NK-92 treated with Interleukin-12 subunit alpha and Interleukin-12 subunit beta, amount 100 ng/mL, for 24 hours (cell line): ENCODE results near the gene TMEM134.
"Not testable (repeated sequence)": the region's sequence is repeated elsewhere in the genome, so short reads cannot be mapped to it uniquely, and the experiment has no call there.

Experiments
- DNase-seq: peaks from one replicate; lab custom pipeline; 2025; lab: John Stamatoyannopoulos, UW

Gene TMEM134

GRCh38 chr11:67485873-67486361 lies 16.9 kb upstream of the TMEM134 start:
- peak; percentile 59 for DNase-seq

- no peak for DNase-seq
Measured at GRCh38 chr11:67484847-67485311, 15.8 kb upstream of the TMEM134 start.

GRCh38 chr11:67483831-67484665 lies 15.0 kb upstream of the TMEM134 start:
- no peak for DNase-seq

- peak; percentile 94 for DNase-seq
Measured at GRCh38 chr11:67482827-67483798, 14.1 kb upstream of the TMEM134 start, which contains the start of gene AIP. Gene AIP (plus strand): TSS chr11:67483026. CDS start chr11:67483159, 133 bp downstream.

- DNase-seq: no peak
Measured at GRCh38 chr11:67482275-67482826, 13.3 kb upstream of the TMEM134 start.

GRCh38 chr11:67477344-67478050 lies 8.4 kb upstream of the TMEM134 start:
- DNase-seq: not testable (repeated sequence)

- not testable (repeated sequence) for DNase-seq
Measured at GRCh38 chr11:67476692-67477091, 7.6 kb upstream of the TMEM134 start.

- DNase-seq: no peak
Measured at GRCh38 chr11:67472882-67473281, 3.8 kb upstream of the TMEM134 start.

GRCh38 chr11:67470337-67471002 lies 1.4 kb upstream of the TMEM134 start:
- no peak for DNase-seq

- no peak for DNase-seq
Measured at GRCh38 chr11:67469508-67469811, 409 bp upstream of the TMEM134 start.

- no peak for DNase-seq
Measured at GRCh38 chr11:67468456-67468758, 644 bp downstream of the TMEM134 start.

- DNase-seq: no peak
Measured at GRCh38 chr11:67468056-67468455, 995 bp downstream of the TMEM134 start.

GRCh38 chr11:67466962-67467771 lies 1.9 kb downstream of the TMEM134 start:
- DNase-seq: no peak

GRCh38 chr11:67466367-67466766 lies 2.7 kb downstream of the TMEM134 start:
- DNase-seq: no peak

- DNase-seq: not testable (repeated sequence)
Measured at GRCh38 chr11:67465530-67465929, 3.5 kb downstream of the TMEM134 start.

GRCh38 chr11:67465189-67465510 lies 3.9 kb downstream of the TMEM134 start:
- no peak for DNase-seq

- peak; percentile 91 for DNase-seq
Measured at GRCh38 chr11:67464411-67465188, 4.5 kb downstream of the TMEM134 start.

GRCh38 chr11:67463680-67464410 lies 5.2 kb downstream of the TMEM134 start:
- no peak for DNase-seq

- no peak for DNase-seq
Measured at GRCh38 chr11:67463186-67463585, 5.9 kb downstream of the TMEM134 start.
